SK-N-SH (cell line): Measurements from ENCODE around the gene CEP170. TPM values are rescaled to one million over a fixed set of nuclear protein-coding genes. Genes with fewer than 3 reads are reported as not detected.

Experiments used
- CTCF ChIA-PET: fragments of 300-600, 350-600 bp; formaldehyde crosslinking; extraction: SDS; loops from one replicate; lab custom pipeline; 2021; lab: Yijun Ruan, JAX
- POLR2A ChIA-PET: fragments of 350-600 bp; sonication (Branson Sonifier 250); formaldehyde crosslinking; extraction: SDS; loops from one replicate; lab custom pipeline; 2020; ENCODE audit warnings: antibody characterized with exemption, inconsistent platforms; lab: Yijun Ruan, JAX
- DNase-seq: peaks from one replicate; pipeline ENCODE4 v3.0.0; 2012
- H2AFZ ChIP-seq: fragments of 200-600 bp; sonication (generic); 2 replicates; pipeline ENCODE4 v1.8.1; 2016; ENCODE audit warnings: antibody characterized with exemption, mild to moderate bottlenecking, low read depth
- H3F3A ChIP-seq: fragments of 200-600 bp; sonication (generic); replicated peaks from 2 replicates; pipeline ENCODE3; 2016; ENCODE audit warnings: antibody characterized with exemption, mild to moderate bottlenecking; ENCODE audit not compliant: insufficient read depth
- H3K27ac ChIP-seq, 2 experiments: fragments of 200-500 bp in 1 of 2; fragments of 200-600 bp in 1 of 2; sonication (Bioruptor generic) in 1 of 2; sonication (generic), shearing (Covaris generic) in 1 of 2; 2 replicates each; pipeline versions ENCODE4 v1.5.1 to v1.6.1; 2014 to 2016; ENCODE audit warnings: low read depth in 2 of 2, inconsistent platforms in 1 of 2, low read length in 1 of 2, mild to moderate bottlenecking in 1 of 2, mixed read lengths in 1 of 2
- H3K27me3 ChIP-seq: fragments of 200-600 bp; sonication (generic), shearing (Covaris generic); 2 replicates; pipeline ENCODE4 v1.6.1; 2016; ENCODE audit warnings: mixed run types; ENCODE audit not compliant: insufficient read depth
- H3K36me3 ChIP-seq, 2 experiments: fragments of 200-500 bp in 1 of 2; fragments of 200-600 bp in 1 of 2; sonication (Bioruptor generic) in 1 of 2; sonication (generic) in 1 of 2; replicated peaks in 1 of 2; 2 replicates each; pipeline versions ENCODE3 to v1.5.1; 2014 to 2016; ENCODE audit warnings: low read length in 1 of 2, mild to moderate bottlenecking in 1 of 2; ENCODE audit not compliant: insufficient read depth in 2 of 2, control insufficient read depth in 1 of 2
- H3K4me1 ChIP-seq, 2 experiments: fragments of 200-500 bp in 1 of 2; fragments of 200-600 bp in 1 of 2; sonication (Bioruptor generic) in 1 of 2; sonication (generic), shearing (Covaris generic) in 1 of 2; 2 replicates each; pipeline versions ENCODE4 v1.5.1 to v1.6.1; 2014 to 2016; ENCODE audit warnings: low read depth in 1 of 2, low read length in 1 of 2, mixed run types in 1 of 2; ENCODE audit not compliant: insufficient read depth in 2 of 2, control insufficient read depth in 1 of 2
- H3K4me2 ChIP-seq: fragments of 200-600 bp; sonication (generic), shearing (Covaris generic); 2 replicates; pipeline ENCODE4 v1.6.1; 2017; ENCODE audit warnings: mixed run types
- H3K4me3 ChIP-seq, 2 experiments: fragments of 200-500 bp in 1 of 2; fragments of 200-600 bp in 1 of 2; sonication (Bioruptor generic) in 1 of 2; sonication (generic), shearing (Covaris generic) in 1 of 2; 2 replicates each; pipeline versions ENCODE4 v1.5.1 to v1.8.1; 2014 to 2016; ENCODE audit warnings: low read depth in 2 of 2, inconsistent platforms in 1 of 2, low read length in 1 of 2, mild to moderate bottlenecking in 1 of 2, mixed read lengths in 1 of 2, moderate library complexity in 1 of 2
- H3K79me2 ChIP-seq: fragments of 200-600 bp; sonication (generic); 2 replicates; pipeline ENCODE4 v1.8.1; 2017; ENCODE audit warnings: mild to moderate bottlenecking; ENCODE audit not compliant: insufficient read depth
- H3K9ac ChIP-seq: fragments of 200-600 bp; sonication (generic); 2 replicates; pipeline ENCODE4 v1.6.1; 2017; ENCODE audit warnings: mixed run types
- H3K9me2 ChIP-seq: fragments of 200-600 bp; sonication (generic); 2 replicates; pipeline ENCODE4 v1.6.1; 2017; ENCODE audit warnings: mixed run types
- H3K9me3 ChIP-seq: fragments of 200-600 bp; sonication (generic); 2 replicates; pipeline ENCODE4 v1.6.1; 2017; ENCODE audit warnings: mixed run types, mild to moderate bottlenecking, moderate library complexity
- H4K20me1 ChIP-seq: fragments of 200-600 bp; sonication (generic); 2 replicates; pipeline ENCODE4 v1.6.1; 2017; ENCODE audit warnings: mild to moderate bottlenecking, mixed run types; ENCODE audit not compliant: insufficient read depth
- CTCF ChIP-seq: fragments of 200-600 bp; sonication (generic); IDR thresholded peaks from 2 replicates; pipeline ENCODE4 v1.6.1; 2017; ENCODE audit warnings: antibody characterized with exemption, mild to moderate bottlenecking, moderate library complexity
- ELF1 ChIP-seq: IDR thresholded peaks from 2 replicates; pipeline ENCODE4 v1.4.0; 2012
- EP300 ChIP-seq, 2 experiments: IDR thresholded peaks; 2 replicates each; pipeline versions ENCODE4 v1.4.0 to v1.6.1; 2012; ENCODE audit warnings: borderline replicate concordance in 1 of 2, low read depth in 1 of 2, low read length in 1 of 2
- EZH2phosphoT487 ChIP-seq: fragments of 200-600 bp; sonication (generic); IDR thresholded peaks from 2 replicates; pipeline ENCODE4 v1.6.1; 2017; ENCODE audit warnings: low read depth, mixed run types, mild to moderate bottlenecking, antibody characterized with exemption, moderate library complexity, borderline replicate concordance
- FOSL2 ChIP-seq: IDR thresholded peaks from 2 replicates; pipeline ENCODE4 v1.4.0; 2012; ENCODE audit warnings: low read depth, mild to moderate bottlenecking, moderate library complexity, borderline replicate concordance
- FOXJ3 ChIP-seq: sonication (generic); formaldehyde crosslinking; IDR thresholded peaks from 2 replicates; pipeline ENCODE4 v1.5.1; 2020; ENCODE audit warnings: mild to moderate bottlenecking, missing genetic modification reagents
- FOXM1 ChIP-seq: IDR thresholded peaks from 2 replicates; pipeline ENCODE4 v1.4.0; 2012; ENCODE audit warnings: low read depth, mild to moderate bottlenecking
- IRF3 ChIP-seq: fragments of 150-350 bp; IDR thresholded peaks from 2 replicates; pipeline ENCODE4 v1.6.1; 2016; ENCODE audit warnings: mild to moderate bottlenecking, low read depth, low read length
- NFIC ChIP-seq: IDR thresholded peaks from 2 replicates; pipeline ENCODE4 v1.4.0; 2012; ENCODE audit warnings: borderline replicate concordance
- NRF1 ChIP-seq: IDR thresholded peaks from 2 replicates; pipeline ENCODE4 v1.6.1; 2012; ENCODE audit warnings: low read depth, mild to moderate bottlenecking, low read length
- PBX3 ChIP-seq: IDR thresholded peaks from 2 replicates; pipeline ENCODE4; 2012
- POLR2AphosphoS5 ChIP-seq: IDR thresholded peaks from 2 replicates; pipeline ENCODE4 v1.6.1; 2012; ENCODE audit warnings: low read depth, low read length
- RAD21 ChIP-seq: IDR thresholded peaks from 2 replicates; pipeline ENCODE4 v1.6.1; 2012; ENCODE audit warnings: mild to moderate bottlenecking, low read length
- REST ChIP-seq: IDR thresholded peaks from 2 replicates; pipeline ENCODE4 v1.6.1; 2012; ENCODE audit warnings: mild to moderate bottlenecking, low read depth, low read length, moderate library complexity
- RXRA ChIP-seq: IDR thresholded peaks from 2 replicates; pipeline ENCODE4 v1.4.0; 2012; ENCODE audit warnings: low read depth, mild to moderate bottlenecking, borderline replicate concordance
- SIN3A ChIP-seq: IDR thresholded peaks from 2 replicates; pipeline ENCODE4 v1.6.1; 2012; ENCODE audit warnings: low read depth, mild to moderate bottlenecking, low read length, moderate library complexity, borderline replicate concordance
- SMC3 ChIP-seq: IDR thresholded peaks from 2 replicates; pipeline ENCODE4 v1.6.1; 2012; ENCODE audit warnings: low read depth, low read length, improper control_type of control experiment
- TAF1 ChIP-seq: IDR thresholded peaks from 2 replicates; pipeline ENCODE4 v1.6.1; 2012; ENCODE audit warnings: low read depth, mild to moderate bottlenecking, low read length, moderate library complexity, borderline replicate concordance
- TCF12 ChIP-seq: IDR thresholded peaks from 2 replicates; pipeline ENCODE4 v1.4.0; 2012
- USF2 ChIP-seq: fragments of 150-350 bp; IDR thresholded peaks from 2 replicates; pipeline ENCODE4 v1.6.1; 2017; ENCODE audit warnings: antibody characterized with exemption, low read length, low read depth, borderline replicate concordance
- WGBS: methylation state at CpG from one replicate; pipeline ENCODE4 v1.1.6; 2017; ENCODE audit warnings: low lambda C conversion rate; 5-methylcytosine and 5-hydroxymethylcytosine counted together
- polyA plus RNA-seq, 3 experiments: library from polyadenylated mRNA; depleted of rRNA; stranded (reverse); fragments of >200 nt; gene quantifications; 2 replicates each; pipeline ENCODE4 v1.2.3, GENCODE V29; 2012

CEP170 gene
- polyA plus RNA-seq, 1 of the 3 experiments (the other 2 are of a cell fraction): 67.2 TPM

- H3K4me2 ChIP-seq: peak overlapping the region; percentile 83
- H3K9me2 ChIP-seq: no peaks in the 10 kb centered on the region
- WGBS: 0% methylated on average over 4 of the region's 4 CpGs
- no peak overlapping the region for H2AFZ ChIP-seq
- H3K9ac ChIP-seq: peak overlapping the region; percentile 93
- ChIA-PET POLR2A (interaction anchor here (0.5 kb wide), 1 partner anchor 1248 kb away, joined by 4 read pairs; no protein-coding TSS in a partner anchor), CTCF (no interaction called here)
- no peak for TF ChIP-seq PBX3
- TF ChIP-seq TCF12: no peak
- no peak for TF ChIP-seq NRF1
- no peak for TF ChIP-seq USF2
- no peak for TF ChIP-seq SMC3
- no peak for TF ChIP-seq FOXM1
- TF ChIP-seq SIN3A: no peak
- no peak for TF ChIP-seq RXRA
- TF ChIP-seq RAD21: no peak
- no peak for TF ChIP-seq EZH2phosphoT487
- no peak for TF ChIP-seq REST
- TF ChIP-seq FOXJ3: no peak
- no peak for TF ChIP-seq CTCF
- no peak for TF ChIP-seq IRF3
- TF ChIP-seq NFIC: no peak
- no peak for TF ChIP-seq FOSL2
- TF ChIP-seq EP300 (IDR thresholded peaks at IDR 0.05; ENCODE audit: borderline replicate concordance in 1 of 2, low read depth in 1 of 2, low read length in 1 of 2): no peak
- no peak for TF ChIP-seq POLR2AphosphoS5
- TF ChIP-seq TAF1: no peak
- no peak for TF ChIP-seq ELF1
- H3F3A ChIP-seq: peaks cover 28% of the 10 kb centered on the region
- H3K36me3 ChIP-seq: peaks cover 0 to 27% of the 10 kb centered on the region in 2 experiments
- peak overlapping the region; percentile 97 to 100 for H3K27ac ChIP-seq
- peaks cover 42% of the 10 kb centered on the region for H4K20me1 ChIP-seq
- no peak for DNase-seq
- peaks cover 87% of the 10 kb centered on the region for H3K79me2 ChIP-seq
- H3K4me1 ChIP-seq: peaks cover 0 to 40% of the 10 kb centered on the region in 2 experiments; a peak in 3 of 4 replicates
- H3K9me3 ChIP-seq: no peaks in the 10 kb centered on the region
- H3K4me3 ChIP-seq: peak overlapping the region; percentile 83 to 97
- no peaks in the 10 kb centered on the region for H3K27me3 ChIP-seq
Measured at GRCh38 chr1:243253926-243254232, 1.2 kb downstream of the CEP170 start.
